Stomach (tissue), 9 donors: Measurements from ENCODE around the gene PPY. TPM values are rescaled to one million over a fixed set of nuclear protein-coding genes. Genes with fewer than 3 reads are reported as not detected.
A peak's percentile ranks its signal among the peaks of the same experiment; 100 is the strongest.
"Not testable (repeated sequence)": the region's sequence is repeated elsewhere in the genome, so short reads cannot be mapped to it uniquely, and the experiment has no call there.

Experiments used
- DNase-seq, 2 donors: peaks; one replicate each; pipeline versions ENCODE4 v3.0.0 to v3.0.0-alpha.2; 2013 to 2019
- H3K27ac ChIP-seq, 5 donors: fragments of 200-600 bp in 4 of 5; sonication (generic) in 4 of 5; one replicate each; pipeline ENCODE4 v1.5.1; 2013 to 2019; ENCODE audit warnings: mild to moderate bottlenecking in 1 of 5, moderate library complexity in 1 of 5
- H3K27me3 ChIP-seq, 3 donors: fragments of 200-600 bp; sonication (generic); one replicate each; pipeline ENCODE4 v1.5.1; 2017 to 2019; ENCODE audit warnings: mixed run types in 1 of 3
- H3K36me3 ChIP-seq, 4 donors: fragments of 200-600 bp; sonication (generic); 1 replicate in 3 of 4; 2 replicates in 1 of 4; pipeline ENCODE4 v1.5.1; 2016 to 2019
- H3K4me1 ChIP-seq, 4 donors: fragments of 200-600 bp; sonication (generic); one replicate each; pipeline ENCODE4 v1.5.1; 2016 to 2019
- H3K4me3 ChIP-seq, 4 donors: fragments of 200-600 bp; sonication (generic) in 3 of 4; one replicate each; pipeline ENCODE4 v1.5.1; 2016 to 2019; ENCODE audit warnings: mild to moderate bottlenecking in 1 of 4
- H3K9me3 ChIP-seq, 4 donors: fragments of 200-600 bp; sonication (generic); one replicate each; pipeline ENCODE4 v1.5.1; 2016 to 2019
- CTCF ChIP-seq, 7 experiments: fragments of 450-650 bp in 4 of 7; fragments of 200-600 bp in 3 of 7; sonication (generic) in 3 of 7; IDR thresholded peaks; one replicate each; pipeline ENCODE4 v1.5.1; 2016 to 2019; ENCODE audit warnings: antibody characterized with exemption in 7 of 7, control low read depth in 2 of 7, mild to moderate bottlenecking in 1 of 7
- EP300 ChIP-seq: sonication (generic); formaldehyde crosslinking; IDR thresholded peaks from one replicate; pipeline ENCODE4 v1.6.1; 2017; ENCODE audit warnings: antibody characterized with exemption
- POLR2A ChIP-seq, 4 donors: fragments of 450-650 bp; IDR thresholded peaks; one replicate each; pipeline ENCODE4 v1.6.1; 2016; ENCODE audit warnings: antibody characterized with exemption in 4 of 4, control low read depth in 2 of 4, mild to moderate bottlenecking in 1 of 4, moderate library complexity in 1 of 4
- POLR2AphosphoS5 ChIP-seq, 3 donors: sonication (generic); formaldehyde crosslinking; IDR thresholded peaks; one replicate each; pipeline ENCODE4 v1.6.1; 2016; ENCODE audit warnings: antibody characterized with exemption in 3 of 3
- WGBS, 5 donors: extraction: QIAGEN DNeasy Blood & Tissue Kit in 3 of 5; methylation state at CpG; one replicate each; pipeline versions ENCODE4 v1.1.5 to v1.1.7; 2013 to 2018; 5-methylcytosine and 5-hydroxymethylcytosine counted together
- intact Hi-C: fragments of 100-400 bp; cut with DNase I; formaldehyde crosslinking; loops from one replicate; pipeline ENCODE4 v1.15.1; 2023; ENCODE audit warnings: low total_unique reads
- polyA plus RNA-seq, 3 donors: library from polyadenylated mRNA; stranded (reverse); fragments of 200-250 nt; gene quantifications; one replicate each; pipeline ENCODE4 v1.2.3, GENCODE V29; 2013
- total RNA-seq, 5 donors: library from RNA; depleted of rRNA; stranded (reverse); fragments of >200 nt; gene quantifications; one replicate each; pipeline versions ENCODE4 v1.1.0 to v1.2.3, GENCODE V29; 2014 to 2016
- donor health status: healthy with polysubstance abuse.
- donor health status: Bipolar disorder and iron deficiency.
- donor health status: healthy.

PPY gene
- total and polyA plus RNA-seq, 8 donors, result not detected

GRCh38 chr17:43928609-43929008 lies 13.7 kb downstream of the PPY start:
- Histone ChIP-seq H3K4me1 (peaks cover 5 to 12% (median 9%) of the 10 kb centered on the region in 4 donors), H3K36me3 (no peaks in the 10 kb centered on the region), H3K27ac (no peak overlapping the region), H3K9me3 (no peaks in the 10 kb centered on the region), H3K4me3 (no peak overlapping the region), H3K27me3 (peaks cover 4 to 70% (median 18%) of the 10 kb centered on the region in 3 donors)
- intact Hi-C loops, result no loop called here
- no peak for TF ChIP-seq CTCF (IDR thresholded peaks at IDR 0.05)
- WGBS, 5 donors, result 63 to 83% (median 80%) methylated on average over 1 of the region's 1 CpG
- no peak for DNase-seq

- Histone ChIP-seq H3K4me3 (peak overlapping the region in 2 of 4 donors; percentile 21 to 37), H3K4me1 (peaks cover 5 to 12% (median 9%) of the 10 kb centered on the region in 4 donors), H3K27me3 (peaks cover 4 to 71% (median 18%) of the 10 kb centered on the region in 3 donors)
- H3K9me3 ChIP-seq, DNase-seq, H3K36me3 ChIP-seq, H3K27ac ChIP-seq, intact Hi-C loops: not testable (repeated sequence)
- 41 to 61% (median 59%) methylated on average over 5 of the region's 5 CpGs for WGBS, 5 donors
Measured at GRCh38 chr17:43927929-43928328, 14.3 kb downstream of the PPY start.

- intact Hi-C loops, result no loop called here
- Histone ChIP-seq H3K27me3 (peaks cover 4 to 71% (median 18%) of the 10 kb centered on the region in 3 donors), H3K36me3 (no peaks in the 10 kb centered on the region), H3K4me1 (peaks cover 5 to 12% (median 9%) of the 10 kb centered on the region in 4 donors), H3K9me3 (no peaks in the 10 kb centered on the region), H3K27ac (no peak overlapping the region), H3K4me3 (peak overlapping the region; percentile 21 to 37 (median 29))
- TF ChIP-seq POLR2AphosphoS5 (IDR thresholded peaks at IDR 0.05) (no peak), CTCF (IDR thresholded peaks at IDR 0.05) (no peak), POLR2A (IDR thresholded peaks at IDR 0.05) (no peak), EP300 (no peak)
- WGBS, 5 donors, result 3 to 12% (median 5%) methylated on average over 23 to 42 of the region's 42 CpGs
- DNase-seq, result peak; percentile 27 to 61
Measured at GRCh38 chr17:43927060-43927864, 15.0 kb downstream of the PPY start.

- whole genome bisulfite sequencing, 5 donors, result 47 to 65% (median 60%) methylated on average over 2 of the region's 2 CpGs
- no peak for TF ChIP-seq POLR2A (IDR thresholded peaks at IDR 0.05)
- Histone ChIP-seq H3K27ac (no peak overlapping the region), H3K9me3 (no peaks in the 10 kb centered on the region), H3K4me3 (no peak overlapping the region), H3K27me3 (peaks cover 4 to 68% (median 18%) of the 10 kb centered on the region in 3 donors), H3K36me3 (no peaks in the 10 kb centered on the region), H3K4me1 (peaks cover 5 to 12% (median 9%) of the 10 kb centered on the region in 4 donors)
- intact Hi-C loops, result no loop called here
- DNase-seq, result no peak
Measured at GRCh38 chr17:43924558-43924957, 17.7 kb downstream of the PPY start.

- DNase-seq, result no peak
- no peak overlapping the region for H3K4me3 ChIP-seq
- H3K36me3 ChIP-seq, result no peaks in the 10 kb centered on the region
- peaks cover 0 to 59% (median 6%) of the 10 kb centered on the region in 3 donors for H3K27me3 ChIP-seq
- intact Hi-C loops, result no loop called here
- H3K9me3 ChIP-seq, result no peaks in the 10 kb centered on the region
- WGBS, 5 donors, result 68 to 80% (median 75%) methylated on average over 10 of the region's 10 CpGs
- TF ChIP-seq CTCF (IDR thresholded peaks at IDR 0.05) (no peak), EP300 (no peak), POLR2A (IDR thresholded peaks at IDR 0.05) (no peak), POLR2AphosphoS5 (IDR thresholded peaks at IDR 0.05) (no peak)
- no peak overlapping the region for H3K27ac ChIP-seq
- peaks cover 0 to 19% (median 13%) of the 10 kb centered on the region in 4 donors for H3K4me1 ChIP-seq
Measured at GRCh38 chr17:43920500-43921095, 21.7 kb downstream of the PPY start.
